Stimulated activated naive B cell treated with anti-CD40 and anti-IgM and Interleukin-4, amounts not matched to agents 10 μg/mL and 1 μg/mL and 100 μg/mL, for 72 hours (primary cell): ENCODE results near the gene COX8A.
A peak's percentile ranks its signal among the peaks of the same experiment; 100 is the strongest.

Experiments used
- ATAC-seq, 2 donors: fragments of 150-1000 bp; cut with Tn5 transposase; replicated peaks; 2 replicates each; pipeline ENCODE4 v1.10.0; 2021; ENCODE audit warnings: moderate library complexity in 1 of 2
- DNase-seq: peaks from one replicate; pipeline ENCODE4 v3.0.0; 2021
- H3K27ac Mint-ChIP-seq: one replicate; pipeline ENCODE4 v1.8.0; 2022; ENCODE audit warnings: mild to moderate bottlenecking, mixed read lengths
- H3K27me3 Mint-ChIP-seq, 2 donors: one replicate each; pipeline ENCODE4 v1.8.0; 2022; ENCODE audit warnings: mixed read lengths in 2 of 2
- H3K36me3 Mint-ChIP-seq, 2 donors: one replicate each; pipeline ENCODE4 v1.8.0; 2022; ENCODE audit warnings: mixed read lengths in 2 of 2, mild to moderate bottlenecking in 1 of 2
- H3K4me1 Mint-ChIP-seq, 2 donors: one replicate each; pipeline ENCODE4 v1.8.0; 2022; ENCODE audit warnings: mixed read lengths in 2 of 2, mild to moderate bottlenecking in 1 of 2
- H3K4me3 Mint-ChIP-seq, 2 donors: one replicate each; pipeline ENCODE4 v1.8.0; 2022; ENCODE audit warnings: mild to moderate bottlenecking in 2 of 2, mixed read lengths in 2 of 2, moderate library complexity in 1 of 2
- H3K9me3 Mint-ChIP-seq, 2 donors: one replicate each; pipeline ENCODE4 v1.8.0; 2022; ENCODE audit warnings: mixed read lengths in 2 of 2, mild to moderate bottlenecking in 1 of 2

COX8A gene

GRCh38 chr11:63974259-63975143, at the start of gene COX8A:
Gene COX8A, plus strand, starts transcription at chr11:63974620. Its CDS starts 61 bp downstream, at chr11:63974681.
- ATAC-seq (peak; percentile 98 to 99), DNase-seq (peak; percentile 96)
- H3K9me3 Mint-ChIP-seq = no peaks in the 10 kb centered on the region
- peaks cover 16 to 27% of the 10 kb centered on the region in 2 donors for H3K36me3 Mint-ChIP-seq
- peak within 1 kb of the TSS; percentile 100 for H3K4me3 Mint-ChIP-seq
- peak within 1 kb of the TSS; percentile 100 for H3K27ac Mint-ChIP-seq
- H3K4me1 Mint-ChIP-seq = peaks cover 20 to 39% of the 10 kb centered on the region in 2 donors
- peaks cover 2 to 3% of the 10 kb centered on the region in 2 donors for H3K27me3 Mint-ChIP-seq

DNA sequence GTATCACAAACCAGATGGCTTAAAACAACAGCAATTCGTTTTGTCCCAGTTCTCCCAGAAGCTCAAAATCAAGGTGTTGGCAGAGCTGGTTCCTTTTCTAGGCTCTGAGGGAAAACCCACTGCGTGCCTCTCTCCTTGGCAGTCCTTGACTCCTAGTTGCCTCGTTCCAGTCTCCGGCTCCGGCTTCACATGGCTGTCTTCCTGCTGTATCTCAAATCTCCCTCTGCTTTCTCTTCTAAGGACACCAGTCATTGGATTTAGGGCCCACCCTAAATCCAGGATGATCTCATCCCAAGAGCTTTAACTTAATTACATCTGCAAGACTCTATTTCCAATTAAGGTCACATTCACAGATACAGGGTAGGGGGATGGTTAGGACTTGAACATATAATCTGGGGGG, 44.8 kb upstream of the COX8A start:
- Mint-ChIP-seq H3K4me3 (no peak overlapping the region), H3K27ac (no peak overlapping the region), H3K36me3 (no peaks in the 10 kb centered on the region), H3K4me1 (peaks cover 2 to 4% of the 10 kb centered on the region in 2 donors), H3K9me3 (no peaks in the 10 kb centered on the region), H3K27me3 (peaks cover 12 to 18% of the 10 kb centered on the region in 2 donors)
- DNase-seq (no peak), ATAC-seq (no peak)

DNA sequence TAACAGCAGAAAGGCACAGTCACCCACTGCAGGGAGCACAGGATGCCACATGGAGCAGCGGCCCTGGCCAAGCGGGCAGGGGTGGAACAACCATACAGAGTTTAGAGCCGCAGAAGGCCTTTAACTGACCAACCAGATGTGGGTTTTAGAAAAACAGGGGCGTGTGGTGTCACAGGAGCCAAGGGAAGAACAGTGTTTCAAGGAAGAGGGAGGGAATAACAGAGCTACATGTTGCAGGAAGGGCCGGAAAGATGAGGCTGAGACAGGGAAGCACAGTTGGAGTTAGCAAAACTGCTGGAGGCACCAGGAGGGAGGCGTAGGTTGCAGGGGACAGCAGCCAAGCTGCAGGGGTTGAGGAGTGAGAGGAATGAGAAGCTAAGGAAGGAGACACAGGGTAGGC, 43.4 kb upstream of the COX8A start:
- H3K4me3 Mint-ChIP-seq = no peak overlapping the region
- H3K36me3 Mint-ChIP-seq = no peaks in the 10 kb centered on the region
- H3K4me1 Mint-ChIP-seq = peaks cover 2 to 4% of the 10 kb centered on the region in 2 donors
- H3K9me3 Mint-ChIP-seq = no peaks in the 10 kb centered on the region
- peaks cover 8 to 10% of the 10 kb centered on the region in 2 donors for H3K27me3 Mint-ChIP-seq
- ATAC-seq = no peak
- DNase-seq = no peak
- no peak overlapping the region for H3K27ac Mint-ChIP-seq

- Mint-ChIP-seq H3K4me3 (no peak overlapping the region), H3K4me1 (peaks cover 2 to 4% of the 10 kb centered on the region in 2 donors), H3K27ac (no peak overlapping the region), H3K27me3 (peaks cover 8 to 10% of the 10 kb centered on the region in 2 donors), H3K9me3 (no peaks in the 10 kb centered on the region), H3K36me3 (no peaks in the 10 kb centered on the region)
- no peak for ATAC-seq
- DNase-seq = no peak
These were observed 42.5 kb upstream of the COX8A start for GRCh38 chr11:63931876-63932275.

DNA sequence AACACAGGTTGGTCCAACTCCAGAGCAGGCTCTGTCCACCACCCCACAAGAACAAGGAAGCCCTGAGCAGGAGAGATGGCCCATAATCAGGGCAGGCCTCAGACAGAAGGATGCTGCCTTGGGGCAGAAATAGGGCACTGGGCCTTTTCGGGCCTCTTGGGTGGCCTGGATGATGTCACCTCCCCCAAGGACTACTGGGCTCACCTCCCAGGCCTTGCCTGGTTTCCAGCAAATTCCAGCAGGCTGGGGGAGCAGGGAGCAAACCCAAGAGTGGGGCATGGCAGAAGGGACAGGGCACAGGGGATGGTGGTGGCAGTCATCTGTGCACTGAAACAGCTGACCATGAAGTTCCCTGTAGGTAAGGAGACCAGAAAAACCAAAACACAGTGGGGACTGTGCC, 41.0 kb upstream of the COX8A start:
- ATAC-seq (no peak), DNase-seq (no peak)
- Mint-ChIP-seq H3K4me1 (peaks cover 4 to 16% of the 10 kb centered on the region in 2 donors), H3K27me3 (peaks cover 2 to 10% of the 10 kb centered on the region in 2 donors), H3K27ac (no peak overlapping the region), H3K36me3 (no peaks in the 10 kb centered on the region), H3K9me3 (no peaks in the 10 kb centered on the region), H3K4me3 (no peak overlapping the region)

- ATAC-seq (peak; percentile 35 to 36), DNase-seq (no peak)
- H3K27me3 Mint-ChIP-seq = no peaks in the 10 kb centered on the region
These were observed 36.5 kb upstream of the COX8A start for GRCh38 chr11:63937713-63938478.

GRCh38 chr11:63938479-63939396, 35.7 kb upstream of the COX8A start, which contains the start of gene NAA40:
Gene NAA40, plus strand, starts transcription at chr11:63939002. Its CDS starts 95 bp downstream, at chr11:63939097.
- ATAC-seq = peak; percentile 94
- DNase-seq = peak; percentile 94
- no peaks in the 10 kb centered on the region for H3K27me3 Mint-ChIP-seq
- H3K9me3 Mint-ChIP-seq = no peaks in the 10 kb centered on the region
- H3K4me1 Mint-ChIP-seq = peaks cover 15 to 46% of the 10 kb centered on the region in 2 donors
- peak within 1 kb of the TSS; percentile 83 to 90 for H3K4me3 Mint-ChIP-seq
- peak within 1 kb of the TSS; percentile 87 for H3K27ac Mint-ChIP-seq
- H3K36me3 Mint-ChIP-seq = peaks cover 0 to 5% of the 10 kb centered on the region in 2 donors

More at GRCh38 chr11:63937713-63938478, 36.5 kb upstream of the COX8A start:
- Mint-ChIP-seq H3K27ac (peak overlapping the region; percentile 56), H3K4me3 (peak overlapping the region; percentile 83 to 90), H3K4me1 (peaks cover 15 to 39% of the 10 kb centered on the region in 2 donors), H3K9me3 (no peaks in the 10 kb centered on the region), H3K36me3 (peaks cover 0 to 5% of the 10 kb centered on the region in 2 donors)

- Mint-ChIP-seq H3K27me3 (no peaks in the 10 kb centered on the region), H3K36me3 (peaks cover 0 to 11% of the 10 kb centered on the region in 2 donors), H3K27ac (peak overlapping the region; percentile 87), H3K9me3 (no peaks in the 10 kb centered on the region), H3K4me1 (peaks cover 17 to 53% of the 10 kb centered on the region in 2 donors), H3K4me3 (peak overlapping the region; percentile 83 to 90)
- ATAC-seq (no peak), DNase-seq (no peak)
These were observed 35.0 kb upstream of the COX8A start for GRCh38 chr11:63939397-63939891.

GRCh38 chr11:63940786-63941185, 33.6 kb upstream of the COX8A start:
- DNase-seq (no peak), ATAC-seq (no peak)
- H3K27me3 Mint-ChIP-seq = no peaks in the 10 kb centered on the region
- H3K27ac Mint-ChIP-seq = peak overlapping the region; percentile 85
- H3K4me1 Mint-ChIP-seq = peaks cover 18 to 53% of the 10 kb centered on the region in 2 donors
- peaks cover 0 to 11% of the 10 kb centered on the region in 2 donors for H3K36me3 Mint-ChIP-seq
- H3K4me3 Mint-ChIP-seq = peak overlapping the region; percentile 62 to 90
- H3K9me3 Mint-ChIP-seq = no peaks in the 10 kb centered on the region

DNA sequence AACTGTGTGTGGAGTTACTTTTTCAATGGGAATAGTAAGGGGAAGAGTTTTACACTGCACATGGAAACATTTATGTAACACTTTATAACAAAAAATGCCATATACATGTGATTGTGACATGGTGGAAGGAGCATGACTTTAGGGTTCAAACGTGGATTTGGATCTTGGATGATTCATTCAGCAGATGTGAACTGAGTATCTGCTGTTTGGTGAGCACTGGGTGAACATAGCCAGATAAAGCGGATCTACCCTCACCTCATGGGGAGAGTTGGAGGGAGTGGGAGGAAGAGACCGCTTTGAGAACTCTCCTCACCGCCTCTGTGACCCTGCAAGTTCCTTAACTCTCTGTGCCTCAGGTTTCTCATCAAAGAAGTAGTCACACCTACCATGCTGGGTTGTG, 32.5 kb upstream of the COX8A start:
- no peak overlapping the region for H3K4me3 Mint-ChIP-seq
- H3K4me1 Mint-ChIP-seq = peaks cover 18 to 53% of the 10 kb centered on the region in 2 donors
- DNase-seq = no peak
- peak overlapping the region; percentile 51 for H3K27ac Mint-ChIP-seq
- no peak for ATAC-seq
- H3K9me3 Mint-ChIP-seq = no peaks in the 10 kb centered on the region
- peaks cover 4 to 17% of the 10 kb centered on the region in 2 donors for H3K36me3 Mint-ChIP-seq
- no peaks in the 10 kb centered on the region for H3K27me3 Mint-ChIP-seq

- Mint-ChIP-seq H3K4me1 (peaks cover 18 to 48% of the 10 kb centered on the region in 2 donors), H3K36me3 (peaks cover 5 to 21% of the 10 kb centered on the region in 2 donors), H3K27ac (no peak overlapping the region), H3K4me3 (no peak overlapping the region), H3K9me3 (no peaks in the 10 kb centered on the region), H3K27me3 (no peaks in the 10 kb centered on the region)
- ATAC-seq (no peak), DNase-seq (no peak)
These were observed 31.6 kb upstream of the COX8A start for GRCh38 chr11:63942803-63943202.

GRCh38 chr11:63944987-63945386, 29.4 kb upstream of the COX8A start:
- Mint-ChIP-seq H3K4me1 (peaks cover 14 to 34% of the 10 kb centered on the region in 2 donors), H3K9me3 (no peaks in the 10 kb centered on the region), H3K4me3 (no peak overlapping the region), H3K27me3 (no peaks in the 10 kb centered on the region), H3K36me3 (peaks cover 10 to 21% of the 10 kb centered on the region in 2 donors), H3K27ac (no peak overlapping the region)
- ATAC-seq (no peak), DNase-seq (no peak)

- Mint-ChIP-seq H3K9me3 (no peaks in the 10 kb centered on the region), H3K4me3 (no peak overlapping the region), H3K27ac (no peak overlapping the region), H3K4me1 (peaks cover 9 to 30% of the 10 kb centered on the region in 2 donors), H3K36me3 (peaks cover 14 to 22% of the 10 kb centered on the region in 2 donors), H3K27me3 (no peaks in the 10 kb centered on the region)
- peak; percentile 16 for DNase-seq
- ATAC-seq = peak; percentile 58 to 78
These were observed 28.8 kb upstream of the COX8A start for GRCh38 chr11:63945477-63946163.
